H9 (cell line): Measurements from ENCODE around the gene MAP6. TPM values are rescaled to one million over a fixed set of nuclear protein-coding genes. Genes with fewer than 3 reads are reported as not detected.

ENCODE experiments used
- DNase-seq: peaks from one replicate; pipeline ENCODE4 v3.0.0-alpha.2; 2017
- H2AFZ ChIP-seq: one replicate; pipeline ENCODE4 v1.6.1; 2013; ENCODE audit warnings: mild to moderate bottlenecking, low read length, control low read depth, moderate library complexity
- H2AK5ac ChIP-seq: 2 replicates; pipeline ENCODE4 v1.6.1; 2013; ENCODE audit warnings: low read length, control low read depth, mixed read lengths; ENCODE audit not compliant: insufficient read length
- H2BK120ac ChIP-seq: one replicate; pipeline ENCODE4 v1.6.1; 2013; ENCODE audit warnings: low read depth, mild to moderate bottlenecking, low read length, control low read depth, inconsistent platforms; ENCODE audit not compliant: poor library complexity, severe bottlenecking
- H2BK12ac ChIP-seq: 2 replicates; pipeline ENCODE4 v1.6.1; 2013; ENCODE audit warnings: low read length, control low read depth, mixed read lengths, low read depth; ENCODE audit not compliant: insufficient read length
- H2BK15ac ChIP-seq: 2 replicates; pipeline ENCODE4 v1.6.1; 2013; ENCODE audit warnings: low read depth, low read length, control low read depth
- H2BK20ac ChIP-seq: one replicate; pipeline ENCODE4 v1.6.1; 2013; ENCODE audit warnings: low read depth, mild to moderate bottlenecking, low read length, control low read depth, inconsistent platforms; ENCODE audit not compliant: poor library complexity, severe bottlenecking
- H2BK5ac ChIP-seq: 2 replicates; pipeline ENCODE4 v1.6.1; 2013; ENCODE audit warnings: low read length, control low read depth, mixed read lengths; ENCODE audit not compliant: insufficient read length
- H3K14ac ChIP-seq: 2 replicates; pipeline ENCODE4 v1.6.1; 2013; ENCODE audit warnings: low read length, control low read depth; ENCODE audit not compliant: insufficient read depth
- H3K18ac ChIP-seq: 2 replicates; pipeline ENCODE4 v1.6.1; 2013; ENCODE audit warnings: low read depth, mild to moderate bottlenecking, mixed read lengths, low read length, control low read depth; ENCODE audit not compliant: insufficient read length
- H3K23ac ChIP-seq: 2 replicates; pipeline ENCODE4 v1.6.1; 2013; ENCODE audit warnings: low read length, control low read depth, mixed read lengths, low read depth; ENCODE audit not compliant: insufficient read length
- H3K23me2 ChIP-seq: 2 replicates; pipeline ENCODE4 v1.6.1; 2013; ENCODE audit warnings: low read depth, mild to moderate bottlenecking, mixed read lengths, low read length, control low read depth; ENCODE audit not compliant: insufficient read length, poor library complexity, severe bottlenecking
- H3K27ac ChIP-seq: 2 replicates; pipeline ENCODE4 v1.5.1; 2013; ENCODE audit warnings: low read length, control low read depth, mixed read lengths, low read depth; ENCODE audit not compliant: insufficient read length
- H3K27me3 ChIP-seq: 2 replicates; pipeline ENCODE4 v1.6.1; 2013; ENCODE audit warnings: low read length, control low read depth, inconsistent platforms; ENCODE audit not compliant: insufficient read depth
- H3K4ac ChIP-seq: 2 replicates; pipeline ENCODE4 v1.6.1; 2013; ENCODE audit warnings: low read depth, mild to moderate bottlenecking, control low read depth, inconsistent platforms, low read length, moderate library complexity
- H3K4me1 ChIP-seq: 2 replicates; pipeline ENCODE4 v1.6.1; 2013; ENCODE audit warnings: low read length, control low read depth, inconsistent platforms; ENCODE audit not compliant: insufficient read depth
- H3K4me2 ChIP-seq: 2 replicates; pipeline ENCODE4 v1.6.1; 2013; ENCODE audit warnings: low read length, control low read depth, mixed read lengths; ENCODE audit not compliant: insufficient read length, insufficient read depth
- H3K56ac ChIP-seq: 2 replicates; pipeline ENCODE4 v1.6.1; 2013; ENCODE audit warnings: low read depth, mild to moderate bottlenecking, mixed read lengths, low read length, control low read depth; ENCODE audit not compliant: insufficient read length
- H3K79me1 ChIP-seq: 2 replicates; pipeline ENCODE4 v1.6.1; 2013; ENCODE audit warnings: low read depth, mild to moderate bottlenecking, moderate library complexity, low read length, control low read depth, inconsistent platforms; ENCODE audit not compliant: insufficient read depth, poor library complexity, severe bottlenecking
- H3K79me2 ChIP-seq: 2 replicates; pipeline ENCODE4 v1.6.1; 2013; ENCODE audit warnings: low read length, control low read depth, inconsistent platforms; ENCODE audit not compliant: insufficient read depth
- H3K9ac ChIP-seq: 2 replicates; pipeline ENCODE4 v1.6.1; 2013; ENCODE audit warnings: low read length, control low read depth, mixed read lengths; ENCODE audit not compliant: insufficient read length; ENCODE audit errors: extremely low read depth
- H3K9me3 ChIP-seq: one replicate; pipeline ENCODE4 v1.6.1; 2013; ENCODE audit warnings: low read depth, low read length, inconsistent platforms; ENCODE audit not compliant: control insufficient read depth
- H3T11ph ChIP-seq: one replicate; pipeline ENCODE4 v1.6.1; 2013; ENCODE audit warnings: mild to moderate bottlenecking, low read length, control low read depth, inconsistent platforms
- H4K20me1 ChIP-seq: one replicate; pipeline ENCODE4 v1.6.1; 2013; ENCODE audit not compliant: control insufficient read depth, insufficient read length, insufficient read depth
- H4K5ac ChIP-seq: 2 replicates; pipeline ENCODE4 v1.6.1; 2013; ENCODE audit warnings: low read depth, mild to moderate bottlenecking, mixed read lengths, low read length, control low read depth; ENCODE audit not compliant: insufficient read length
- H4K8ac ChIP-seq: replicated peaks from 2 replicates; pipeline ENCODE4 v1.6.1; 2013; ENCODE audit warnings: low read length, control low read depth, mixed read lengths, low read depth; ENCODE audit not compliant: insufficient read length
- H4K91ac ChIP-seq: 2 replicates; pipeline ENCODE4 v1.6.1; 2013; ENCODE audit warnings: low read depth, mild to moderate bottlenecking, moderate library complexity, mixed read lengths, low read length, control low read depth; ENCODE audit not compliant: insufficient read length
- H3K27ac Mint-ChIP-seq, 3 experiments: 2 replicates in 2 of 3; 3 replicates in 1 of 3; pipeline ENCODE4 v1.8.0; 2020 to 2021; ENCODE audit warnings: mixed read lengths in 3 of 3, mild to moderate bottlenecking in 1 of 3, moderate library complexity in 1 of 3
- H3K27me3 Mint-ChIP-seq: 2 replicates; pipeline ENCODE4 v1.8.0; 2021; ENCODE audit warnings: low read depth, mild to moderate bottlenecking, moderate library complexity, mixed read lengths
- H3K36me3 Mint-ChIP-seq, 3 experiments: 2 replicates in 2 of 3; 3 replicates in 1 of 3; pipeline ENCODE4 v1.8.0; 2020 to 2021; ENCODE audit warnings: low read depth in 3 of 3, mixed read lengths in 3 of 3; ENCODE audit not compliant: insufficient read depth in 1 of 3
- H3K4me1 Mint-ChIP-seq, 2 experiments: 2 replicates each; pipeline ENCODE4 v1.8.0; 2020; ENCODE audit warnings: mixed read lengths in 2 of 2
- H3K4me3 Mint-ChIP-seq, 2 experiments: 2 replicates in 1 of 2; 3 replicates in 1 of 2; pipeline ENCODE4 v1.8.0; 2020 to 2021; ENCODE audit warnings: mild to moderate bottlenecking in 2 of 2, mixed read lengths in 2 of 2, moderate library complexity in 1 of 2
- H3K9me3 Mint-ChIP-seq, 2 experiments: 2 replicates in 1 of 2; 3 replicates in 1 of 2; pipeline ENCODE4 v1.8.0; 2020; ENCODE audit warnings: mild to moderate bottlenecking in 2 of 2, mixed read lengths in 2 of 2, moderate library complexity in 1 of 2
- WGBS: extraction: QIAGEN DNeasy Blood & Tissue Kit; methylation state at CpG from one replicate; pipeline ENCODE4 v1.1.7; 2013; ENCODE audit warnings: missing lambda C conversion rate, low lambda C conversion rate, mixed read lengths; ENCODE audit not compliant: insufficient read length; ENCODE audit errors: extremely low coverage; 5-methylcytosine and 5-hydroxymethylcytosine counted together
- total RNA-seq: library from RNA; stranded (reverse); gene quantifications from 2 replicates; pipeline ENCODE4 v1.2.1, GENCODE V29; 2021
- TF ChIP-seq, protein P1 (sequence below): fragments of 200-600 bp; sonication (generic); conservative IDR thresholded peaks from 3 replicates; pipeline ENCODE4 v1.8.0; 2021; ENCODE audit warnings: antibody characterized with exemption, mild to moderate bottlenecking

Gene MAP6
- total RNA-seq, 1 experiment from 2014 or later, result 0.77 TPM

DNA sequence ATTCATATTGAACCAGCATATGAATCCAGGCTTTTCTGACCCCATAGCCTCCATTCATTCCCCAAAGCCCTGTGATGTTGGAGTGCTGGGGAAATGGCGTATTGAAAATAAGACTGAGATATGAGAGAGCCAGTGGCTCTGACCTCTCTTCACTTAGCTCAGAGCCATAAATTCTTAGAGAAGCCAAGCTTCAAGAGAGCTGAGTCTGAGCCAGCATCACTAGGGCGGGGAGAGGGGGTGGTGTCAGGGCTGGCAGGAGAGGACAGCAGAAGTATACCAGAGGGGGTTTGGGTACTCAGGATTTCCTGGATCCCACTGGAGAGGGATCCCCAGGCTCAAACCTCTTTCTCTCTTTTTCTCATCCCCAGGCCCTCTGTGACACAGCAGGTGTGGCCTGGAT lies 32.1 kb upstream of the MAP6 start:
- TF ChIP-seq, protein P1, sequence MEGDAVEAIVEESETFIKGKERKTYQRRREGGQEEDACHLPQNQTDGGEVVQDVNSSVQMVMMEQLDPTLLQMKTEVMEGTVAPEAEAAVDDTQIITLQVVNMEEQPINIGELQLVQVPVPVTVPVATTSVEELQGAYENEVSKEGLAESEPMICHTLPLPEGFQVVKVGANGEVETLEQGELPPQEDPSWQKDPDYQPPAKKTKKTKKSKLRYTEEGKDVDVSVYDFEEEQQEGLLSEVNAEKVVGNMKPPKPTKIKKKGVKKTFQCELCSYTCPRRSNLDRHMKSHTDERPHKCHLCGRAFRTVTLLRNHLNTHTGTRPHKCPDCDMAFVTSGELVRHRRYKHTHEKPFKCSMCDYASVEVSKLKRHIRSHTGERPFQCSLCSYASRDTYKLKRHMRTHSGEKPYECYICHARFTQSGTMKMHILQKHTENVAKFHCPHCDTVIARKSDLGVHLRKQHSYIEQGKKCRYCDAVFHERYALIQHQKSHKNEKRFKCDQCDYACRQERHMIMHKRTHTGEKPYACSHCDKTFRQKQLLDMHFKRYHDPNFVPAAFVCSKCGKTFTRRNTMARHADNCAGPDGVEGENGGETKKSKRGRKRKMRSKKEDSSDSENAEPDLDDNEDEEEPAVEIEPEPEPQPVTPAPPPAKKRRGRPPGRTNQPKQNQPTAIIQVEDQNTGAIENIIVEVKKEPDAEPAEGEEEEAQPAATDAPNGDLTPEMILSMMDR, result no peak
- DNase-seq, result no peak
- no peak overlapping the region for H3K4me3 Mint-ChIP-seq
- Histone ChIP-seq H3K23me2 (no peaks in the 10 kb centered on the region), H3K4me2 (no peak overlapping the region), H4K91ac (no peak overlapping the region), H4K20me1 (no peaks in the 10 kb centered on the region), H2BK12ac (no peak overlapping the region), H2AFZ (no peak overlapping the region), H2BK5ac (no peak overlapping the region), H3K27me3 (no peaks in the 10 kb centered on the region), H4K5ac (no peak overlapping the region), H3K79me2 (no peaks in the 10 kb centered on the region), H3T11ph (no peak overlapping the region), H3K18ac (no peak overlapping the region), H3K14ac (no peak overlapping the region), H3K9me3 (no peaks in the 10 kb centered on the region), H3K4ac (no peak overlapping the region), H4K8ac (no peak overlapping the region), H2BK120ac (no peak overlapping the region), H3K4me1 (no peaks in the 10 kb centered on the region), H3K9ac (no peak overlapping the region), H2BK15ac (no peak overlapping the region), H3K23ac (no peak overlapping the region), H2AK5ac (no peak overlapping the region), H3K56ac (no peak overlapping the region), H3K79me1 (no peaks in the 10 kb centered on the region), H3K27ac (no peak overlapping the region), H2BK20ac (no peak overlapping the region)
- H3K4me1 Mint-ChIP-seq, result peaks cover 3 to 6% of the 10 kb centered on the region in 2 experiments; a peak in 3 of 4 replicates
- no CpG with 5 or more reads among the region's 2 CpGs for WGBS
- H3K27me3 Mint-ChIP-seq, result peaks cover 41% of the 10 kb centered on the region
- no peak overlapping the region for H3K27ac Mint-ChIP-seq
- H3K9me3 Mint-ChIP-seq, result no peaks in the 10 kb centered on the region
- no peaks in the 10 kb centered on the region for H3K36me3 Mint-ChIP-seq
